ENCODE results near the gene STX12. TPM values are rescaled to one million over a fixed set of nuclear protein-coding genes. Genes with fewer than 3 reads are reported as not detected.
"Not testable (repeated sequence)": the region's sequence is repeated elsewhere in the genome, so short reads cannot be mapped to it uniquely, and the experiment has no call there.

The STX12 gene
- total and polyA plus RNA-seq, 5 donors, result 20.1 to 40.8 (median 29.6) TPM

- ATAC-seq, result peak in 1 of 2 donors; percentile 10
- Histone ChIP-seq H3K9me3 (ENCODE audit: control insufficient read depth, low read length) (no peaks in the 10 kb centered on the region), H3K27ac (ENCODE audit: low read length) (no peak overlapping the region), H3K4me3 (ENCODE audit: low read length) (no peak overlapping the region), H3K4me1 (ENCODE audit: control insufficient read depth, insufficient read depth, low read length) (peaks cover 4% of the 10 kb centered on the region), H3K27me3 (ENCODE audit: control insufficient read depth, insufficient read depth) (no peaks in the 10 kb centered on the region)
- intact Hi-C loops (cut with DNase I), result loop anchor here in 1 of 4 donors (10.0 kb wide), 1 partner anchor 116 kb away; no protein-coding TSS in a partner anchor
- peak in 2 of 3 donors; percentile 14 to 67 for DNase-seq
- WGBS, result 46% methylated on average over 16 of the region's 16 CpGs
These were observed 96.1 kb downstream of the STX12 start for GRCh38 chr1:27868932-27869718.

- Histone ChIP-seq H3K9me3 (ENCODE audit: control insufficient read depth, low read length) (no peaks in the 10 kb centered on the region), H3K4me3 (ENCODE audit: low read length) (no peak overlapping the region), H3K27me3 (ENCODE audit: control insufficient read depth, insufficient read depth) (no peaks in the 10 kb centered on the region), H3K27ac (ENCODE audit: low read length) (no peak overlapping the region), H3K4me1 (ENCODE audit: control insufficient read depth, insufficient read depth, low read length) (peaks cover 4% of the 10 kb centered on the region)
- ATAC-seq, result no peak
- WGBS, result 77% methylated on average over 1 of the region's 1 CpG
- intact Hi-C loops (cut with DNase I), result loop anchor here in 1 of 4 donors (10.0 kb wide), 1 partner anchor 115 kb away; no protein-coding TSS in a partner anchor
- DNase-seq, result no peak
These were observed 96.7 kb downstream of the STX12 start for GRCh38 chr1:27869719-27870085.

- H3K9me3 ChIP-seq (ENCODE audit: control insufficient read depth, low read length); H3K27ac ChIP-seq (ENCODE audit: low read length); H3K4me1 ChIP-seq (ENCODE audit: control insufficient read depth, insufficient read depth, low read length); ATAC-seq; H3K4me3 ChIP-seq (ENCODE audit: low read length); H3K27me3 ChIP-seq (ENCODE audit: control insufficient read depth, insufficient read depth); intact Hi-C loops (cut with DNase I): not testable (repeated sequence)
- DNase-seq, result peak in 1 of 3 donors; percentile 13
- 97% methylated on average over 7 of the region's 7 CpGs for WGBS
These were observed 98.1 kb downstream of the STX12 start for GRCh38 chr1:27871076-27871475.

- Histone ChIP-seq H3K4me3 (ENCODE audit: low read length) (peak within 1 kb of the TSS; percentile 53), H3K27me3 (ENCODE audit: control insufficient read depth, insufficient read depth) (no peaks in the 10 kb centered on the region), H3K27ac (ENCODE audit: low read length) (no peak within 1 kb of the TSS), H3K9me3 (ENCODE audit: control insufficient read depth, low read length) (no peaks in the 10 kb centered on the region), H3K4me1 (ENCODE audit: control insufficient read depth, insufficient read depth, low read length) (peaks cover 4% of the 10 kb centered on the region)
- intact Hi-C loops (cut with DNase I), result no loop called here
- DNase-seq (peak; percentile 74 to 92 (median 91)), ATAC-seq (peak; percentile 90 to 91)
- 10% methylated on average over 53 of the region's 53 CpGs for WGBS
These were observed 99.2 kb downstream of the STX12 start, which contains the start of gene THEMIS2 for GRCh38 chr1:27872059-27872801. TSS of gene THEMIS2 (plus strand) at chr1:27872544. CDS start at chr1:27872572, 28 bp downstream.

- intact Hi-C loops (cut with DNase I), result no loop called here
- peak; percentile 32 to 44 for ATAC-seq
- DNase-seq, result peak in 2 of 3 donors; percentile 45 to 60
- H3K9me3 ChIP-seq (ENCODE audit: control insufficient read depth, low read length), result no peaks in the 10 kb centered on the region
- no peaks in the 10 kb centered on the region for H3K27me3 ChIP-seq (ENCODE audit: control insufficient read depth, insufficient read depth)
- no peak overlapping the region for H3K27ac ChIP-seq (ENCODE audit: low read length)
- peak overlapping the region; percentile 53 for H3K4me3 ChIP-seq (ENCODE audit: low read length)
- WGBS, result 14% methylated on average over 38 of the region's 38 CpGs
- H3K4me1 ChIP-seq (ENCODE audit: control insufficient read depth, insufficient read depth, low read length), result peaks cover 4% of the 10 kb centered on the region
These were observed 100.0 kb downstream of the STX12 start for GRCh38 chr1:27872802-27873551.

- Histone ChIP-seq H3K4me3 (ENCODE audit: low read length) (no peak overlapping the region), H3K4me1 (ENCODE audit: control insufficient read depth, insufficient read depth, low read length) (peaks cover 4% of the 10 kb centered on the region), H3K27ac (ENCODE audit: low read length) (no peak overlapping the region), H3K9me3 (ENCODE audit: control insufficient read depth, low read length) (no peaks in the 10 kb centered on the region), H3K27me3 (ENCODE audit: control insufficient read depth, insufficient read depth) (no peaks in the 10 kb centered on the region)
- 71% methylated on average over 16 of the region's 16 CpGs for WGBS
- DNase-seq (peak in 2 of 3 donors; percentile 38 to 60), ATAC-seq (peak in 1 of 2 donors; percentile 30)
- intact Hi-C loops (cut with DNase I), result no loop called here
These were observed 100.8 kb downstream of the STX12 start for GRCh38 chr1:27873671-27874384.

Other genes starting within 250 kb of the STX12 start
- 10 to 100 TPM; 40.4 to 53.5 (median 50.6) TPM for gene AHDC1, start 169.1 kb upstream of the STX12 start, total RNA-seq
- 26.3 TPM for gene AHDC1, start 169.1 kb upstream of the STX12 start, polyA plus RNA-seq
- gene FGR, start 138.0 kb upstream of the STX12 start, total RNA-seq, result 10 to 100 TPM in 1 of 4 donors, 1 to 10 TPM in 3; 3.2 to 12.6 (median 5.1) TPM
- gene FGR, start 138.0 kb upstream of the STX12 start, polyA plus RNA-seq, result 3.5 TPM
- 100 to 1,000 TPM in 1 of 4 donors, 10 to 100 TPM in 3; 46.2 to 145 (median 57.8) TPM for gene IFI6, start 101.0 kb upstream of the STX12 start, total RNA-seq
- gene IFI6, start 101.0 kb upstream of the STX12 start, polyA plus RNA-seq, result 68.1 TPM
- gene FAM76A, start 47.3 kb upstream of the STX12 start, total RNA-seq, result 10 to 100 TPM; 12.1 to 14.5 (median 12.9) TPM
- gene FAM76A, start 47.3 kb upstream of the STX12 start, polyA plus RNA-seq, result 6.1 TPM
- 10 to 100 TPM; 24.2 to 26.8 (median 24.7) TPM for gene PPP1R8, start 57.6 kb downstream of the STX12 start, total RNA-seq
- 18.7 TPM for gene PPP1R8, start 57.6 kb downstream of the STX12 start, polyA plus RNA-seq
- 10 to 100 TPM in 1 of 4 donors, 1 to 10 TPM in 3; 7.6 to 10.1 (median 9.3) TPM for gene THEMIS2, start 99.3 kb downstream of the STX12 start, total RNA-seq
- 5.1 TPM for gene THEMIS2, start 99.3 kb downstream of the STX12 start, polyA plus RNA-seq
- gene RPA2, start 141.4 kb downstream of the STX12 start, total RNA-seq, result 10 to 100 TPM; 26.8 to 38.3 (median 32.2) TPM
- gene RPA2, start 141.4 kb downstream of the STX12 start, polyA plus RNA-seq, result 32.4 TPM
- gene SMPDL3B, start 161.8 kb downstream of the STX12 start, total RNA-seq, result 1 to 10 TPM in 1 of 4 donors, under 1 TPM in 3; 0.31 to 2.1 (median 0.40) TPM
- 0.11 TPM for gene SMPDL3B, start 161.8 kb downstream of the STX12 start, polyA plus RNA-seq
- gene XKR8, start 186.8 kb downstream of the STX12 start, total RNA-seq, result 1 to 10 TPM; 5.3 to 6.9 (median 6.1) TPM
- gene XKR8, start 186.8 kb downstream of the STX12 start, polyA plus RNA-seq, result 5.5 TPM

All from right cardiac atrium (tissue), 5 donors.